OCI-LY1 (cell line): ENCODE measurements around the gene MEDAG.

Source experiments
- H2AFZ ChIP-seq: fragments of 200-600 bp; sonication (generic), shearing (Covaris generic); 2 replicates; pipeline ENCODE4 v1.6.0; 2014; ENCODE audit warnings: antibody characterized with exemption, mild to moderate bottlenecking, low read length
- H3F3A ChIP-seq: fragments of 200-600 bp; sonication (generic), shearing (Covaris generic); 2 replicates; pipeline ENCODE4 v1.6.0; 2014; ENCODE audit warnings: mild to moderate bottlenecking, antibody characterized with exemption, low read length, moderate library complexity; ENCODE audit not compliant: insufficient read depth
- H3K27ac ChIP-seq: fragments of 200-600 bp; sonication (generic); 2 replicates; pipeline ENCODE4 v1.5.1; 2014; ENCODE audit warnings: low read length, mixed run types, mild to moderate bottlenecking, low read depth; ENCODE audit not compliant: poor library complexity, severe bottlenecking
- H3K27me3 ChIP-seq: fragments of 200-600 bp; sonication (generic); 2 replicates; pipeline ENCODE4 v1.6.0; 2014; ENCODE audit warnings: antibody characterized with exemption, mild to moderate bottlenecking, low read length, moderate library complexity; ENCODE audit not compliant: insufficient read depth
- H3K36me3 ChIP-seq: fragments of 200-600 bp; sonication (generic); 2 replicates; pipeline ENCODE4 v1.6.1; 2014; ENCODE audit warnings: mild to moderate bottlenecking, antibody characterized with exemption, low read length, moderate library complexity, mixed read lengths; ENCODE audit not compliant: insufficient read depth
- H3K4me1 ChIP-seq: fragments of 200-600 bp; sonication (generic); 2 replicates; pipeline ENCODE4 v1.5.1; 2014; ENCODE audit warnings: mild to moderate bottlenecking, low read length, moderate library complexity; ENCODE audit not compliant: insufficient read depth, severe bottlenecking
- H3K4me2 ChIP-seq: fragments of 200-600 bp; sonication (generic), shearing (Covaris generic); 2 replicates; pipeline ENCODE4 v1.6.1; 2014; ENCODE audit warnings: low read length
- H3K4me3 ChIP-seq: fragments of 200-600 bp; sonication (generic); 2 replicates; pipeline ENCODE4 v1.5.1; 2014; ENCODE audit warnings: low read length, low read depth, mild to moderate bottlenecking, mixed read lengths; ENCODE audit not compliant: poor library complexity, severe bottlenecking
- H3K79me2 ChIP-seq: fragments of 200-600 bp; shearing (Covaris generic); 2 replicates; pipeline ENCODE4 v1.6.1; 2016; ENCODE audit warnings: mixed run types, low read length, mixed read lengths; ENCODE audit not compliant: insufficient read depth
- H3K9ac ChIP-seq: fragments of 200-600 bp; sonication (generic), shearing (Covaris generic); 2 replicates; pipeline ENCODE4 v1.6.1; 2014; ENCODE audit warnings: mild to moderate bottlenecking, low read length, mixed read lengths
- H3K9me2 ChIP-seq: fragments of 200-600 bp; sonication (generic), shearing (Covaris generic); 2 replicates; pipeline ENCODE4 v1.6.1; 2014; ENCODE audit warnings: low read depth, mild to moderate bottlenecking, low read length, mixed read lengths
- H3K9me3 ChIP-seq: fragments of 200-600 bp; shearing (Covaris generic); 2 replicates; pipeline ENCODE4 v1.6.1; 2014; ENCODE audit warnings: low read length, mixed read lengths
- H4K20me1 ChIP-seq: fragments of 200-600 bp; sonication (generic), shearing (Covaris generic); 2 replicates; pipeline ENCODE4 v1.6.0; 2016; ENCODE audit warnings: mild to moderate bottlenecking, low read length; ENCODE audit not compliant: insufficient read depth
- EZH2 ChIP-seq: fragments of 200-600 bp; sonication (generic), shearing (Covaris generic); IDR thresholded peaks from 2 replicates; pipeline ENCODE4 v1.8.0; 2017; ENCODE audit warnings: borderline replicate concordance, mixed run types, mild to moderate bottlenecking, antibody characterized with exemption, low read length, moderate library complexity, mixed read lengths
- TF ChIP-seq, protein P1 (sequence below): fragments of 200-600 bp; sonication (generic), shearing (Covaris generic); IDR thresholded peaks from 2 replicates; pipeline ENCODE4 v1.5.1; 2017; ENCODE audit warnings: mild to moderate bottlenecking, antibody characterized with exemption, low read length, moderate library complexity, mixed read lengths

MEDAG gene

GRCh38 chr13:30898678-30899241 lies 7.3 kb upstream of the MEDAG start:
- Histone ChIP-seq H2AFZ (no peak overlapping the region), H3K27ac (no peak overlapping the region), H3F3A (no peaks in the 10 kb centered on the region), H3K9ac (no peak overlapping the region), H3K27me3 (no peaks in the 10 kb centered on the region), H3K9me2 (no peaks in the 10 kb centered on the region), H4K20me1 (no peaks in the 10 kb centered on the region), H3K4me1 (no peaks in the 10 kb centered on the region), H3K4me3 (no peak overlapping the region), H3K79me2 (no peaks in the 10 kb centered on the region), H3K36me3 (no peaks in the 10 kb centered on the region), H3K9me3 (no peaks in the 10 kb centered on the region), H3K4me2 (no peak overlapping the region)
- TF ChIP-seq EZH2, result no peak
- TF ChIP-seq, protein P1, sequence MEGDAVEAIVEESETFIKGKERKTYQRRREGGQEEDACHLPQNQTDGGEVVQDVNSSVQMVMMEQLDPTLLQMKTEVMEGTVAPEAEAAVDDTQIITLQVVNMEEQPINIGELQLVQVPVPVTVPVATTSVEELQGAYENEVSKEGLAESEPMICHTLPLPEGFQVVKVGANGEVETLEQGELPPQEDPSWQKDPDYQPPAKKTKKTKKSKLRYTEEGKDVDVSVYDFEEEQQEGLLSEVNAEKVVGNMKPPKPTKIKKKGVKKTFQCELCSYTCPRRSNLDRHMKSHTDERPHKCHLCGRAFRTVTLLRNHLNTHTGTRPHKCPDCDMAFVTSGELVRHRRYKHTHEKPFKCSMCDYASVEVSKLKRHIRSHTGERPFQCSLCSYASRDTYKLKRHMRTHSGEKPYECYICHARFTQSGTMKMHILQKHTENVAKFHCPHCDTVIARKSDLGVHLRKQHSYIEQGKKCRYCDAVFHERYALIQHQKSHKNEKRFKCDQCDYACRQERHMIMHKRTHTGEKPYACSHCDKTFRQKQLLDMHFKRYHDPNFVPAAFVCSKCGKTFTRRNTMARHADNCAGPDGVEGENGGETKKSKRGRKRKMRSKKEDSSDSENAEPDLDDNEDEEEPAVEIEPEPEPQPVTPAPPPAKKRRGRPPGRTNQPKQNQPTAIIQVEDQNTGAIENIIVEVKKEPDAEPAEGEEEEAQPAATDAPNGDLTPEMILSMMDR, result no peak

GRCh38 chr13:30900436-30900835 lies 5.6 kb upstream of the MEDAG start:
- no peaks in the 10 kb centered on the region for H3F3A ChIP-seq
- H3K27ac ChIP-seq, result no peak overlapping the region
- H3K9me3 ChIP-seq, result no peaks in the 10 kb centered on the region
- H3K36me3 ChIP-seq, result no peaks in the 10 kb centered on the region
- no peak overlapping the region for H3K4me2 ChIP-seq
- TF ChIP-seq EZH2, result no peak
- TF ChIP-seq, protein P1, result no peak
- H2AFZ ChIP-seq, result no peak overlapping the region
- no peaks in the 10 kb centered on the region for H3K79me2 ChIP-seq
- H3K4me1 ChIP-seq, result no peaks in the 10 kb centered on the region
- no peak overlapping the region for H3K9ac ChIP-seq
- H3K27me3 ChIP-seq, result no peaks in the 10 kb centered on the region
- no peaks in the 10 kb centered on the region for H3K9me2 ChIP-seq
- no peak overlapping the region for H3K4me3 ChIP-seq
- no peaks in the 10 kb centered on the region for H4K20me1 ChIP-seq

GRCh38 chr13:30900952-30901749 lies 4.9 kb upstream of the MEDAG start:
- Histone ChIP-seq H4K20me1 (no peaks in the 10 kb centered on the region), H3K27me3 (no peaks in the 10 kb centered on the region), H3K27ac (no peak overlapping the region), H3K4me2 (no peak overlapping the region), H3K36me3 (no peaks in the 10 kb centered on the region), H3F3A (no peaks in the 10 kb centered on the region), H3K9me3 (no peaks in the 10 kb centered on the region), H3K4me3 (no peak overlapping the region), H3K4me1 (no peaks in the 10 kb centered on the region), H3K9me2 (no peaks in the 10 kb centered on the region), H3K9ac (no peak overlapping the region), H2AFZ (no peak overlapping the region), H3K79me2 (no peaks in the 10 kb centered on the region)
- TF ChIP-seq, protein P1, result no peak
- TF ChIP-seq EZH2, result no peak
